ENCODE data around the gene TNNI3K. TPM values are rescaled to one million over a fixed set of nuclear protein-coding genes. Genes with fewer than 3 reads are reported as not detected.

The TNNI3K gene
- total RNA-seq, 1 experiment from 2014 or later, result not detected

- H3K23ac ChIP-seq (ENCODE audit: insufficient read length, low read depth, low read length), result no peak overlapping the region
- H4K8ac ChIP-seq (replicated peaks; ENCODE audit: insufficient read length, low read depth, low read length), result no peak overlapping the region
- H2BK5ac ChIP-seq (ENCODE audit: insufficient read length, low read length), result no peak overlapping the region
- no peaks in the 10 kb centered on the region for H3K36me3 Mint-ChIP-seq (ENCODE audit: insufficient read depth in 1 of 3, low read depth in 3 of 3)
- no peaks in the 10 kb centered on the region for H3K27me3 ChIP-seq (ENCODE audit: insufficient read depth, low read length)
- no peak overlapping the region for H3K4me2 ChIP-seq (ENCODE audit: insufficient read depth, insufficient read length, low read length)
- H3T11ph ChIP-seq (ENCODE audit: low read length), result no peak overlapping the region
- no peak for TF ChIP-seq CTCF (conservative IDR thresholded peaks at IDR 0.05)
- no peak overlapping the region for H2BK20ac ChIP-seq (ENCODE audit: low read depth, low read length, poor library complexity, severe bottlenecking)
- no peak overlapping the region for H3K27ac ChIP-seq (ENCODE audit: insufficient read length, low read depth, low read length)
- WGBS (ENCODE audit: extremely low coverage, insufficient read length, low lambda C conversion rate), result no CpG with 5 or more reads among the region's 3 CpGs
- no peak overlapping the region for H2BK120ac ChIP-seq (ENCODE audit: low read depth, low read length, poor library complexity, severe bottlenecking)
- H3K79me1 ChIP-seq (ENCODE audit: insufficient read depth, low read depth, low read length, poor library complexity, severe bottlenecking), result no peaks in the 10 kb centered on the region
- no peaks in the 10 kb centered on the region for H4K20me1 ChIP-seq (ENCODE audit: control insufficient read depth, insufficient read depth, insufficient read length)
- H3K14ac ChIP-seq (ENCODE audit: insufficient read depth, low read length), result no peak overlapping the region
- H3K9me3 Mint-ChIP-seq, result no peaks in the 10 kb centered on the region
- no peak overlapping the region for H3K4ac ChIP-seq (ENCODE audit: low read depth, low read length)
- H2AK5ac ChIP-seq (ENCODE audit: insufficient read length, low read length), result no peak overlapping the region
- H4K5ac ChIP-seq (ENCODE audit: insufficient read length, low read depth, low read length), result no peak overlapping the region
- no peaks in the 10 kb centered on the region for H3K4me1 ChIP-seq (ENCODE audit: insufficient read depth, low read length)
- H3K9ac ChIP-seq (ENCODE audit: extremely low read depth, insufficient read length, low read length), result no peak overlapping the region
- peaks cover 5 to 8% of the 10 kb centered on the region in 2 experiments for H3K4me1 Mint-ChIP-seq
- H3K9me3 ChIP-seq (ENCODE audit: control insufficient read depth, low read depth, low read length), result no peaks in the 10 kb centered on the region
- H2AFZ ChIP-seq (ENCODE audit: low read length), result no peak overlapping the region
- H3K27me3 Mint-ChIP-seq (ENCODE audit: low read depth), result no peaks in the 10 kb centered on the region
- no peak overlapping the region for H2BK15ac ChIP-seq (ENCODE audit: low read depth, low read length)
- no peak overlapping the region for H3K27ac Mint-ChIP-seq
- no peak overlapping the region for H3K56ac ChIP-seq (ENCODE audit: insufficient read length, low read depth, low read length)
- no peak overlapping the region for H2BK12ac ChIP-seq (ENCODE audit: insufficient read length, low read depth, low read length)
- no peaks in the 10 kb centered on the region for H3K79me2 ChIP-seq (ENCODE audit: insufficient read depth, low read length)
- no peak for DNase-seq
- H4K91ac ChIP-seq (ENCODE audit: insufficient read length, low read depth, low read length), result no peak overlapping the region
- no peaks in the 10 kb centered on the region for H3K23me2 ChIP-seq (ENCODE audit: insufficient read length, low read depth, low read length, poor library complexity, severe bottlenecking)
- no peak overlapping the region for H3K4me3 Mint-ChIP-seq
- no peak overlapping the region for H3K18ac ChIP-seq (ENCODE audit: insufficient read length, low read depth, low read length)
Observed at GRCh38 chr1:74317663-74318062, 82.5 kb downstream of the TNNI3K start.
